IPS-20b (cell line): Measurements from ENCODE around the gene NFIA.
"Not testable (repeated sequence)": the region's sequence is repeated elsewhere in the genome, so short reads cannot be mapped to it uniquely, and the experiment has no call there.

Experiments used
- H3K27ac ChIP-seq: one replicate; pipeline ENCODE4 v1.5.1; 2013; ENCODE audit warnings: low read length
- H3K27me3 ChIP-seq: 2 replicates; pipeline ENCODE4 v1.6.1; 2013; ENCODE audit warnings: mild to moderate bottlenecking, low read length, inconsistent platforms; ENCODE audit not compliant: insufficient read depth
- H3K36me3 ChIP-seq: 2 replicates; pipeline ENCODE4 v1.6.1; 2013; ENCODE audit warnings: low read depth, mild to moderate bottlenecking, inconsistent platforms, low read length, moderate library complexity; ENCODE audit not compliant: insufficient read depth
- H3K4me1 ChIP-seq: 2 replicates; pipeline ENCODE4 v1.6.1; 2013; ENCODE audit warnings: mild to moderate bottlenecking, control low read depth, inconsistent platforms, low read length, moderate library complexity; ENCODE audit not compliant: insufficient read depth
- H3K4me3 ChIP-seq: 2 replicates; pipeline ENCODE4 v1.5.1; 2013; ENCODE audit warnings: mild to moderate bottlenecking, low read length, inconsistent platforms
- H3K9ac ChIP-seq: 2 replicates; pipeline ENCODE4 v1.6.1; 2013; ENCODE audit warnings: low read depth, mild to moderate bottlenecking, inconsistent platforms, low read length, moderate library complexity
- H3K9me3 ChIP-seq: 2 replicates; pipeline ENCODE4 v1.6.1; 2013; ENCODE audit warnings: mild to moderate bottlenecking, low read depth, low read length, inconsistent platforms; ENCODE audit not compliant: insufficient read depth

The NFIA gene

DNA sequence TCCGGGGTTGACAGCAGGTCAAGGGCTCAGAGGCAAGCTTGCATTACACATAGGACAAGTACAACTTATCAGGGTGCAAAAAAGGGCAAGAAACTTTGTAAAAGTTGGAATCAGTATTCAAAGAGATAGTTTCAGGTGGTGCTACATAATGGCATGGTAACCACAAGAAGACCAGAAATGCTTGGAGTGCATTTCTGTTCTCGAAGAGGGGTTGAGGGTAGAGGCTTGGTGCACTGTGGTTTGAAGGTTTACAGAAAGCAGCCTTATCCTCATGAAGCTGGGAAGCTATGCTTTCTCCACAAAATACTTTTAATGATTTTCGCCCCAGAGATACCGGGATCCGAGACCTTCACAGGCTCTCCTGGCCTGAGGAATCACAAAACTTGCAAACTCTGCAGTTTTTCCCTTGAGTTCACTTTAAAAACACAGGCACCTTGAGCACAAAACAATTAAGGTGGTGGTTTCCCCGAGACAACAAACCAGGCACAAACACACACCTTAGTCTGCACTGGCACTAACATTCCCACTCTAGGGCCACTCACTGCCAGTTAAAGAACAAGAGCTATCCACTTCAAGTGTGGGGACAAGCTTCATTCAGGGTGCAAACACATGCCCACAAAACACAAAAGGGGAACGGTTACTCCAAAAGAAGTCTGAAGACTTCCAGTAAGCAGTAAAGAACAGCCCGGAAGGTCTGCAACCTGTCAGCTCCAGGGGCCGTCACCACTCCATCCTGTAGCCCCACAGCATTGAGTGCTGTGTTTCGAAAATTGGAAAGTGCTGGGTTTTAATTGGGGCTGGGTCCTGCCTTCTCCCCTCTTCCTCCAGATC lies 29.8 kb upstream of the NFIA start:
- Histone ChIP-seq H3K27me3 (peaks cover 69% of the 10 kb centered on the region), H3K9ac (no peak overlapping the region), H3K4me3 (peak overlapping the region; percentile 73), H3K9me3 (no peaks in the 10 kb centered on the region), H3K27ac (no peak overlapping the region), H3K36me3 (no peaks in the 10 kb centered on the region), H3K4me1 (peaks cover 38% of the 10 kb centered on the region)

DNA sequence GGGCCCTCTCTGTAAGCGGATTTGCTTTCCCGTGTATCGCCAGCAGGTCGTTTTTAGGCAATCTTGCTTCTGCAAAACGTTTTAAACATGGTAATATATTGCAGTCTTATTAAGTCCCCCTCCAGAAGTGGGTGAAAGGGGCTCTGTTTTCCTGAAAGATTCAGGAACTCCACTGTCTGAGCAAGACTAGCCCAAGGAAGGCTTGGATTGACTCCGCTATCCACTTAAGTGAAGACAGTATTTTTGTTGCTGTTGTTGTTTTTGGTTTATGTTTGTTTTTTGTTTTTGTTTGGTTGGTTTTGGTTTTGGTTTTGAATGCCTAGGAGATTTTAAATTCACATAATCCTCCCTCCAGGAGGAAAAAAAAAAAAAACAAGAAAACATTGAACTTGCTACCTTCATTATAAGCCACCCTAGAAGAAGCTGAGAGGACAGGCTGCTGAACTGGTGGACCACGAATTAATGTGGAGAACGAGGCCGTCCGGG lies 29.1 kb upstream of the NFIA start:
- Histone ChIP-seq H3K9me3 (no peaks in the 10 kb centered on the region), H3K27me3 (peaks cover 76% of the 10 kb centered on the region), H3K4me3 (peak overlapping the region; percentile 73), H3K9ac (no peak overlapping the region), H3K27ac (no peak overlapping the region), H3K4me1 (peaks cover 43% of the 10 kb centered on the region), H3K36me3 (no peaks in the 10 kb centered on the region)

DNA sequence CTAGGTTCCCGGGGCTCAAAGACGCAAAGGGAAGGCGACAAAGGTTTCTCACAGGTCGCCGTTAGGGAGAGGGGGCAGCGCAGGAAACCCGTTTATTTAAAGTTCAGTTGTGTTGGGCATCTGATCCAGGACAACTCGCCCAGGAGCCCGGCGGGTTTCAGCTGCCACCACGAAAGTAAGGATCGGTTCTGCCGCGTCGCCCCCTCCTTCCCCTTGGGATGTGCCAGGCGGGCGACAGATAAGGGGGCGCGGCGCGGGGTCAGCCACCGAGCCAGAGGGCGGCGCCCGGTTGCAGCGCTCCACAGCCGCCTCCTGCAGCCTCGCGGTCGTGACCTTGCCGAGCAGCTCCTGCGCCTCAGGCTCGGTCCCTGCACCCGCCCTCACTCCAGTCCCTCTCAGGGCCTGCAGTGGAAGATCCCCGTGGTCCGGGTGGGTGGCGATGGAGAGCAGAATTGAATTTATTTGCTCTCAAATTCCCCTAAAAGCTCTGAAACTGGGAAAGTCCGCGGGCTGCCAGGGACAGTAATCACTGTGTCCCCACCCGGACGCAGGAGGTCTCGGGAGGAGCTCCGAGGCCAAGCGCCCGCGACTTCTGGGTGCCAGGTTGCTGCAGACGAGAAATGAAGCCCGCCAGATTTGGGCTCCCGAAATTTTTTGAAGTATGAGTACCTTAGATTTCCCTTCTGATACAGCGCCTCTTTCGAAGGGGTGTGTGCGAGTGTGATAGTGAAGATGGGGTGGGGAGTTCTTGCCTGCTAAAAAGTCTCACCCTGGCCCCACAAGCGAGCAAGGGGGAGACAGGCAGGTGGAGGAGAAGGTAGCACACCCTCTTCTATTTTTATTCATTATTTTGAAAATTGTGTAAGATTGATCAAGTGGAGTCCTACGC lies 28.4 kb upstream of the NFIA start:
- H3K27ac ChIP-seq, result no peak overlapping the region
- peak overlapping the region; percentile 73 for H3K4me3 ChIP-seq
- no peaks in the 10 kb centered on the region for H3K36me3 ChIP-seq
- peaks cover 48% of the 10 kb centered on the region for H3K4me1 ChIP-seq
- H3K27me3 ChIP-seq, result peaks cover 81% of the 10 kb centered on the region
- no peaks in the 10 kb centered on the region for H3K9me3 ChIP-seq
- H3K9ac ChIP-seq, result no peak overlapping the region

DNA sequence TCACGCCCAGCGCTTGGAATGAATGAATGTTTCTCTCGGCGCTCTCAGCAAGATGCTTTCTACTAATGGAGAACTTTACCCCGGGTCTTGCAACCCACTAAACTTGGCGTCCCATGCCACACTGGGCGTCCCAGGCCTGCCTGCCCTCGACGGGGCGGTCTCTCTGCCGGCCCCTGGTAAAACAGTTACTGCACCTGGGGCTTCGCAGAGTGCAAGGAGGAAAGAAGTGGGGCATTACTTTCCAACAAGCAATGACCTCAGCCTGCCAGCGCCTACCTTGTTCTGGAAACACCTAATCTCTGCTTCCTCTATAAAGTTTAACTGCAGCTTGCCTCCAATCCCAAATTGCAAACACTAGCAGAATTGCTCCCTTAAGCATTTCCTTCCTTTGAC lies 27.8 kb upstream of the NFIA start:
- H3K27ac ChIP-seq, result no peak overlapping the region
- H3K9me3 ChIP-seq, result no peaks in the 10 kb centered on the region
- H3K27me3 ChIP-seq, result peaks cover 81% of the 10 kb centered on the region
- H3K9ac ChIP-seq, result no peak overlapping the region
- no peaks in the 10 kb centered on the region for H3K36me3 ChIP-seq
- H3K4me3 ChIP-seq, result peak overlapping the region; percentile 73
- H3K4me1 ChIP-seq, result peaks cover 48% of the 10 kb centered on the region

DNA sequence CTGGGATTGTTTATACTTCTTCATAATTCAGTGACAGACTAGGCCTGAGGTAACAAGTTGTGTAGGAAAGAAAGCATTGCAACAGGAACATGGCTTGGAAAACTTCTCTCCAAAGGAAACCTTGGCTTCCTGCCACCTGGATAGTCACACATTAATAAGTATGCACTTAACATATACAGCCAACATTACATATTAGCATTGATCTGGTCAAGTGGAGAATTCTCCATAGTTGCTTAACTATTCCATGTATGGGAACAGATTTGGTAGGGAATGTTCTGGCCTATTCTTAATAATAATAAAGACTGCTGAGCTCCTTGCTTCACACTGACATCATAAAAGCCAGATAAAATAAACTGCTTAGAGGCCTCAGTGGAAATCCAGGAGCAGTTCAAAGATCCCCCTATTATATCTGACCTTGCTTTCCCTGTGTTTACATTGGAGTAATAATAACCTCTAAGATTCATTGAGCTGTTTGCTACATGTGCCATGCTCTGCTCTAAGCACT lies 27.2 kb upstream of the NFIA start:
- H3K4me3 ChIP-seq, result 0 out of 2 replicates have a peak overlapping the region, but pooled peaks have one; percentile 16
- no peaks in the 10 kb centered on the region for H3K9me3 ChIP-seq
- H3K36me3 ChIP-seq, result no peaks in the 10 kb centered on the region
- peaks cover 48% of the 10 kb centered on the region for H3K4me1 ChIP-seq
- no peak overlapping the region for H3K27ac ChIP-seq
- H3K9ac ChIP-seq, result no peak overlapping the region
- H3K27me3 ChIP-seq, result peaks cover 81% of the 10 kb centered on the region

DNA sequence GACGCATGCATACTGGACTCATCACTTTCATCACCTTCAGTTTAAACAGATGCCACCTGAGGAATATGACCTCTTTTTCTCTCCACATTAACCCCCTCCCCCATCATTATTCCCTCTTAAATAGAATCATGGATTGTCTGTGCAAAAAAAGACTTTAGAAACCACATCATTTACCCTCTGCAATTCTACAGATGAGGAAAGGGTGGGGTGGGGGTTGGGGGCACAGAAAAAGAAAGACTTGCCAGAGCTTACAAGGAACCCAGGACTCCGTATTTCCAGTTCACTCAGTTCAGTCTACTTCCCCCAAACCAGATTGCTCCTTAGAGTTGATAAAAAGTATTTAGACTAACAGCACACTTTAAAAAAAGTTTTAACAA lies 26.2 kb upstream of the NFIA start:
- peaks cover 76% of the 10 kb centered on the region for H3K27me3 ChIP-seq
- peaks cover 47% of the 10 kb centered on the region for H3K4me1 ChIP-seq
- H3K36me3 ChIP-seq, result no peaks in the 10 kb centered on the region
- H3K4me3 ChIP-seq, result no peak overlapping the region; the same call in 1 of the 2 replicates
- no peaks in the 10 kb centered on the region for H3K9me3 ChIP-seq
- H3K27ac ChIP-seq, result no peak overlapping the region
- H3K9ac ChIP-seq, result no peak overlapping the region

DNA sequence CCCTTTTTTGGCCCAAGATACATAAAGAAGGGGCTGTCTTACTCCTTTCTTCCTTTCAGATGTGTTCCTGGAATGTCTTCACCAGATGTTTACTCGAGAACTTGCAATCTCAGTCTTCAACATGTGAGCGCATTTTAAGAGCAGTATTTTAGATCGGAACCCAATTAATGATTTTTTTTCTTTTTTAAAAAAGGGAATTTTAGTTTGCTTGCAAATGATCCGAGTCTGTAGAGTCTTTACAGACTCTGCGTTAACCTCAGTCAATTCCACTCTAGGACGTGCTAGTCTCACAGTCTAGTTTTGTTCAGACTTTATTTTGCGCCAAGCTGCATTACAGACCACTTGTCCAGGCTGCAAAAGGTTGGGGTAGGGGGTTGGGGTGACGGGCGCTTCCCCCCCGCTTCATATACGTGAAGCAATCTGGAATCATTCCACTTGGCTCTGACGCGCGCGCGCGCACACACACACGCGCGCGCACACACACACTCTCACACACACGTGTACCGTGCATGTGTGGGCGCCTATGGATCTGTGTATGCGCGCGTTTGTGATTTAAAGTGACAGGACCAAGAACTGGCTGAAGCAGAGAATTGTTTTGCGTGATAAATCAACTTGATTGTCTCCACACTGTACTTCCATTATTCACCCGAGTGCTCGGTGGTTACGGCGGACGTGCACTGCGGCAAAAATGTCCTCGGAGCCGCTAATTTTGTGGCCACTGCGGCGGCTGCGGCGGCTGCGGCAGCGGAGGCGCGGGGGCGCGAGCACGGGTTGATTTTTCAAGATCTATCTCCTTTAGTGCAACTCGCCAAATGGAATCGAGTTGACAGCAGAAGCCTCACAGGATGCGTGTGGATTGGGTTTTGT lies 25.6 kb upstream of the NFIA start:
- no peaks in the 10 kb centered on the region for H3K36me3 ChIP-seq
- no peak overlapping the region for H3K9ac ChIP-seq
- no peaks in the 10 kb centered on the region for H3K9me3 ChIP-seq
- H3K4me3 ChIP-seq, result peak overlapping the region; percentile 74
- no peak overlapping the region for H3K27ac ChIP-seq
- H3K4me1 ChIP-seq, result peaks cover 44% of the 10 kb centered on the region
- peaks cover 70% of the 10 kb centered on the region for H3K27me3 ChIP-seq

DNA sequence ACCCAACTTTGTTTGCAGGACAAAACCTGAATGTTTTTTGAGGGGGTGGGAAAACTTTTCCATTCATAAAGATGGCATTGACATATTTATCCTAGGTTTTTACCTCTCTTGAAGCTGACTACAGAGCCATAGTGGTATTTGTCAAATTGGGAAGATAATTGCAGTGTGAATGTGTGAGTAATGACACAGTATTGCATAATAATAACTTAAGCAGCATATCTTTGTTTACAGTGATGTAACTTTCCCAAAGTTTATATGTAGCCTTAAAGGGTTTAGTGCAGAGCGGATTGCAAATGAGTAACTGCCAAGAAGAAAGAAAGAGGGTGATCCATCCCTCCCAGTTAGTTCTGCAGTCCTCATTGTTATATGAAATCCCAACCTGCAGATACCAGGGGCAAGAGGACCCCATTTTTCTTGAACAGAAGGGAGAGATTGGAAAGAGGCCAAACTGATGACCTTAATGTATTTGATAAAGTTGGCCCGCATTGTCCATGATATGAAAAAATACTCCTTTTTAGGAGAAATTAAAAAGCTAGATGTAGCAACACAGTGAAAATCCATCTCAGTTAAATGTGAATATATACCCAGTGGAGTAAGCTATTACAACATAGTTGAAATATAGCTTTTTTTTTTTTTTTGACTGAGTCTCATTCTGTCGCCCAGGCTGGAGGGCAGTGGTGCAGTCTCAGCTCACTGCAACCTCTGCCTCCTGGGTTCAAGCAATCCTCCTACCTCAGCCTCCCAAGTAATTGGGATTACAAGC lies 23.7 kb upstream of the NFIA start:
- H3K36me3 ChIP-seq, result no peaks in the 10 kb centered on the region
- peaks cover 51% of the 10 kb centered on the region for H3K27me3 ChIP-seq
- no peak overlapping the region for H3K4me3 ChIP-seq
- no peak overlapping the region for H3K9ac ChIP-seq
- no peak overlapping the region for H3K27ac ChIP-seq
- peaks cover 29% of the 10 kb centered on the region for H3K4me1 ChIP-seq
- H3K9me3 ChIP-seq, result no peaks in the 10 kb centered on the region

DNA sequence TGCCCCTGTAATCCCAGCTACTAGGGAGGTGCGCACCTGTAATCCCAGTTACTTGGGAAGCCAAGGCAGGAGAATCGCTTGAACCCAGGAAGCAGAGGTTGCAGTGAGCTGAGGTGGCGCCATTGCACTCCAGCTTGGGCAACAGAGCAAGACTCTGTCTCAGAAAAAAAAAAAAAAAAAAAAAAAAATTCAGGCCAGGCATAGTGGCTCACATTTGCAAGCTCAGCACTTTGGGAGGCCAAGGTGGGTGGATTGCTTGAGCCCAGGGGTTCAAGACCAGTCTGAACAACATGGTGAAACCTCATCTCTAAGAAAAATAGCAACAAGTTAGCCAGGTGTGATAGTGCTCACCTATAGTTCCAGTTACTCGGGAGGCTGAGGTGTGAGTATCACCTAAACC lies 20.8 kb upstream of the NFIA start:
- H3K4me3 ChIP-seq, H3K36me3 ChIP-seq, H3K9me3 ChIP-seq, H3K27ac ChIP-seq, H3K9ac ChIP-seq: not testable (repeated sequence)
- H3K27me3 ChIP-seq, result peaks cover 22% of the 10 kb centered on the region
- peaks cover 14% of the 10 kb centered on the region; the same call in 1 of the 2 replicates for H3K4me1 ChIP-seq

DNA sequence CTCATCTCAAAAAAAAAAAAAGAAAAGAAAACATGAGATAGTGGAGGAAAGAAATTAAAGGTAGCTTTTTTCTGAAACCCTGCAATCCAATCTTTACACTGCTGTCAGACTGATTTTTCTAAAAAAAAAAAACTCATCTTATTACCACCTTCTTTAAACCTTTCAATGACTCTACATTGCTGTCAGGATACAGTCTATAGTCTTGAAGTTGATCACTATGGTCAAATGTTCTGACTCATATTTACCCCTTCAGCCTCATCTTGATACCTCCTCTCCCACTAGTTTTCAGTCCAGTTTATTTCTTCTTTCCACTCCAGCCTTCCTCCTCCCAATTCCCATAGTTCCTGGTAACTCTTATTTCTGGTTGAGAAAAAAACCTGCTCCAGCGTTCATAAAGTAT lies 17.7 kb upstream of the NFIA start:
- no peak overlapping the region for H3K4me3 ChIP-seq
- no peak overlapping the region for H3K27ac ChIP-seq
- H3K27me3 ChIP-seq, result peaks cover 7% of the 10 kb centered on the region; the same call in 1 of the 2 replicates
- H3K4me1 ChIP-seq, result no peaks in the 10 kb centered on the region
- no peaks in the 10 kb centered on the region for H3K36me3 ChIP-seq
- no peaks in the 10 kb centered on the region for H3K9me3 ChIP-seq
- H3K9ac ChIP-seq, result no peak overlapping the region
